Right ventricle myocardium superior (tissue), 1 donor: ENCODE results near the gene TENM4. TPM values are rescaled to one million over a fixed set of nuclear protein-coding genes. Genes with fewer than 3 reads are reported as not detected.

ENCODE experiments used
- ATAC-seq: fragments of 200-7000 bp; cut with Tn5 transposase; one replicate; pipeline ENCODE4 v1.9.1; 2020; ENCODE audit warnings: mild to moderate bottlenecking; ENCODE audit not compliant: poor library complexity
- DNase-seq: peaks from one replicate; pipeline ENCODE4 v3.0.0-alpha.2; 2020
- intact Hi-C: fragments of 100-400 bp; cut with DNase I; formaldehyde crosslinking; loops from one replicate; pipeline ENCODE4 v1.11.2; 2022
- total RNA-seq: library from RNA; stranded (reverse); fragmentation: NEBNext Ultra II Directional; extraction: Animal tissue kit (Norgen Biotek cat#: 25700); gene quantifications from one replicate; pipeline ENCODE4 v1.2.1, GENCODE V29; 2021
- donor health status: DM: no; HTN: yes; CAD: no; lungs with severe emphysema.

Gene TENM4
- total RNA-seq, 1 donor from 2014 or later, result 0.81 TPM

DNA sequence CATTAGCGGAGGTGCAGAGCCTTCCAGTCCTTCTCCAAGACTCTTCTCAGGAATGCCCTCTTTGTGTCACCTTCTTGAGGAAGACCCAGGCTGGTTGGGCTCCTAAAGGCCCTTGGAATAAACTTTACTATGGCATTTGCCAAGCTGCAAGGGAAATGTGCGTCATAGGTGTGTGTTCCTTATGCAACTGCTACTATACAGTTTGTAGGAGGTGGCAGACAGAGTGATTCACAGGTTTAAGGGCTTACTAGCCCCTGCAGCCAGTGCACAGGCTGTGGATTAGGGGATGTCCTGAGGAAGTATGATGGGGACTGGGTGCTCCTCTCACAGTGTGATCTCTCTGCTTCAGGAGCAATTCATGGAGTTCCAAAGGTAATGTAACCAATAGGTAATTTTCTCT, 74.6 kb downstream of the TENM4 start:
- ATAC-seq (no peak), DNase-seq (no peak)
- intact Hi-C loops, result no loop called here

DNA sequence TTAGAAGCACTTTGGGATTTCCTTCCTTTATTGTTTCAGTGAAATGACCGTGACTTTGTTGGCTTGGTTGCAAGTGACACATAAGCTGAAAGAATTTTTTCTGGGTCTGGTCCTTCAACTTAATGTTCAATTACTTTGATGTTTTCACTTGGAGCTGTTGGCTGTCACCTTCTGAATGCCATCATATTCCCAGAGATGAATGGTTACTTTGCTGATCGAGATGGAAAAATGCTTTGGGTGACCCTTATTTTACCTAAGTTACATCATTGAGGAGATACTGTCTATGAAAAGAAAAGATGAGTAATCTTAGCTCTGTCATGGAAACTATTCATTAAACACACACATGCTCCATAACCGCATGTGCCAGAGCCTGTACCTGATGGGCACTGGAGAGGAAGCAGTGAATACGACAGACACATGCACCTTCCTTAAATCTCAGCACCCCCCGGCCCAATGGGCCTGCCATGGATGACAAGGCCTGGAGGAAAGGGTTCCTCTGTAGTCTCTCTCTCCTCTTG, 76.9 kb downstream of the TENM4 start:
- intact Hi-C loops, result no loop called here
- ATAC-seq (no peak), DNase-seq (no peak)

DNA sequence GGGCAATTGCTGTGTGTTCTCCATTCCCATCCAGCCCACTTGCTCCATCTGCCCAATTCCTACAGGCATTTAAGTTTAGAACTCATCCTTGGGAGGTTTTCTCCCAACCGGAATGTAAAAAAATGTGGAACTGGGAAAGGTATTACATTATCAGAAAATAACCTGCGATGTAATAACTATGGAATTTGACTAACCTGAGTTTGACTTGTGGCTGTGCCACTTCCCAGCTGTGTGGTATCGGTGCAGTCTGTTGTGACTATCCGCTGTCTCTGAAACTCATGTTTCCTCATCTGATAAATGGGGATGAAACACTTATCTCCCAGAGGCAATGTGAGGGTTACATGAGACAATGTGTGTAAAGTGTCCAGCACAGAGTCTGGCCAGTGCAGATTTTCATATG, 77.6 kb downstream of the TENM4 start:
- DNase-seq (no peak), ATAC-seq (no peak)
- intact Hi-C loops, result no loop called here

DNA sequence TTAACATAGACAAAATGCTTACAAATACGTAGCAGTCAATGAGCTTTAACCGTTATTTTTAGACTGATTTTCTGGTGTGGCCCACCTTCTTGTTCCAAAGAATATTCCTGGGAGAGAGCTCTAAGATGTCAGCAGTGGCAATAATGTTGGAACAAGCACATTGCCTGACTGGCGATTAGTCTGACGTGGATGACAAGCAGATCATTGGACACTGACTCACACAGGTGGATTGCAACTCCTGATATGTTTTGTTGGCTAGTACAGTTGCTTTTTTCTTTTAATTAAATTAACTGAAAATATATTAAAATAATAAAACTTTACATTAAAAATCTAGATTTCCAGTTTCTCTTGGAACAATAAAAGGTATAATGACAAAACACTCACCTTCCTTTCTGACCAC, 78.0 kb downstream of the TENM4 start:
- intact Hi-C loops, result no loop called here
- ATAC-seq (no peak), DNase-seq (no peak)

DNA sequence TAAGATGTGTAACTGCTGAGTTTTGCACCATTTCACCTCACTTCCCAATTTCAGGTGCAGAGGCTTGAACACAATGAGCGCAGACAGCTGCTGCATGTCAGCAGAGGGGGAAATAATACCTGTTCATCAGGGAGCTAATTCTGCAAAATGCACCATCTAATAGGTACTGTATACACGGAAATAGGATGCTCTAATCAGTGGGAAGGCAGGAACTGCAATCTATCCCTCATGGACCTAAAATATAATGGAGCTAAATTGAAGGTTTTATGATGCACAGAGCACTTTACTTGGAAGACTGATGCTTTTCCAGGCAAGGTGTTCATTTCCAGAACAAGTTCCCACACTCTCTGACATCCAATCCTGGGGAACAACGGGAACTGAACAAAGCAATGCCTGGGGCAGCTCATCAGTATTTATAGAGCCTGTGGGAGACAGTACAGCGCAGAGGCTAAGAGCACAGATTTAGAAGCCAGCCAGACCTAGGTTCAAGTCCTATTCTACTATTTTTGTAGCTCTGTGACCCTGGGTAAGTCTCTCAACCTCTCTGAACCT, 78.5 kb downstream of the TENM4 start:
- ATAC-seq (no peak), DNase-seq (no peak)
- intact Hi-C loops, result no loop called here

DNA sequence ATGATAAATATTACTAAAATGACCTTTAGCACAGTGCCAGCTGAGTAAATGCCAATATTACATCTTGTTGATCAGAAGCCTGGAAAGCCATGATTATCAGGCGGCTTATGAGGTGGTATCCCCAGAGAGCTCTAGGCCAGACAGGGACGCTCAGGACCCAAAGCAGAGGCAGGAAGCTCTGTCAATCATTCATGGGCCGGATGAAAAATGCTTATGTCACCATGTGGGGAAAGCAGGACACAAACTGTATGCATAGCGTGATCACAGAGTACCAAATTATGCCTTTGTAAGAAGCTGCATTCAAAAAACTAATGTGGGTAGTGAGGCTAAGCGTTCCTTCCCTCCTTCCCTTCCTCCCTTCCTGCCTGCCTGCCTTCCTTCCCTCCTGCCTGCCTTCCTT, 82.6 kb downstream of the TENM4 start:
- ATAC-seq (no peak), DNase-seq (no peak)
- intact Hi-C loops, result no loop called here

DNA sequence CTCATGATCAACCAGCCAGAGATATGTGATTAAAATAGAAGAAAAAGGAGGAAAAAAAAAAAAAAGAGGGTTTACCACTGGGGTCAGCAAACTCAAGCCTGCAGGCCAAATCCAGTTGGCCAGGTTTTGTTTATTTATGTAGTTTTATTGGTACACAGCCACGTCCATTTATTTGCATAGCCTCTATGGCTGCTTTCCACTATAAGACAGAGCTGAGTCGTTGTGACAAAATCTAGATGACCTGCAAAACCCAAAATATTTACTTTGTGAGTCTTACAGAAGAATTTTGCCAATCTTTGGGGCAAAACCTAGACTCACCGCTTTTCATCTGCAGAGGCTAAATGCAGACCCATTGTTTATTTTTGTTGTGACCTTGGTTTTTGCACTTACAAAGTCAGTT, 87.1 kb downstream of the TENM4 start:
- ATAC-seq (no peak), DNase-seq (no peak)
- intact Hi-C loops, result no loop called here

DNA sequence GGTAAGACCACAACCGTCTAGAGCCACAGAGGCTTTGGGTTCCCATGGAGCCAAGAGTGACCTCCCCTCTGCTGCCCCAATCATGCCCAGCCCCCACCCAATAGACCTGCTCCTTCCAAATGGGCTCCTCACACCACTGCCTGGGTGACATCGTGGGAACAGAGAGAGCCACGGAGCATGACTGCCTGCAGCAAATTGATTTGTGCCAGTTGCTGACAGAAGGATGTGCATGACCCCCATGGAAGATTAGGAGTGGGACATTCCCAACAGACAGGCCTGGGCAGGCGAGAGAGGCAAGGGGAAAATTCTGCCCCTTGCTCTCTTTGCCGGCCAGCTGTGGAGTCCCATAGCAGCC, 88.5 kb downstream of the TENM4 start:
- ATAC-seq (no peak), DNase-seq (no peak)
- intact Hi-C loops, result no loop called here

DNA sequence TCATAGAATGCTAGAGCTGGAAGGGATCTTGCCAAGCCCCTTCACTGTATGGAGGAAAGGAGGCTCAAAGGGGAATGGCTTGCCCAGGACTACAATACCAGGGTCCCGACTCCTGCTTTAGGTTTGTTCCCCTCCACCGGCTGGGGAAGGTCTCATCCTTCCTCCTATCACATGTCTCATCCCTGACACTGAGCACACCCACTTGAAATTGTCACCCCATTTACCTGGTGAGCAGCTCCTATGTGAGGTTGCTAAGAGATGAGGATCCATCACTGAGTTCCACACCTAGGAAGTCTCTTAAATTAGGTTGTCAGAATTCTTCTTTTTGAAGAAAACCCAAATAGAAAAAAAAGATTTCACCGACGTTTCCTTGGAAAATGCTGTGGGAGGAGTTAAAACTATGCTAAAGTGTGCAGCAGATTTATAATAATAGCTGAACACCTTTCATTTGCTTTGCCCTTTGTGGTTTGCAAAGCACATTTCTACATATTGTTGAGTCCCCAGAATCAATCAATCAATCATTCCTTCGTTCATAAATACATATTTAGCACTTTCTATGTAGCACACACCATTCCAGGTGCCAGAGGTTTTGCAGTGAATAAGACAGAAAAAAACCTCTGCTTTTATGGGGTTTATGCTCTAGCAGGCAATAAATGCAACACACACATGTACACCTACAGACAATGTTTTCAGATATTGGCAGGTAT, 91.7 kb downstream of the TENM4 start:
- DNase-seq (no peak), ATAC-seq (no peak)
- intact Hi-C loops, result no loop called here

DNA sequence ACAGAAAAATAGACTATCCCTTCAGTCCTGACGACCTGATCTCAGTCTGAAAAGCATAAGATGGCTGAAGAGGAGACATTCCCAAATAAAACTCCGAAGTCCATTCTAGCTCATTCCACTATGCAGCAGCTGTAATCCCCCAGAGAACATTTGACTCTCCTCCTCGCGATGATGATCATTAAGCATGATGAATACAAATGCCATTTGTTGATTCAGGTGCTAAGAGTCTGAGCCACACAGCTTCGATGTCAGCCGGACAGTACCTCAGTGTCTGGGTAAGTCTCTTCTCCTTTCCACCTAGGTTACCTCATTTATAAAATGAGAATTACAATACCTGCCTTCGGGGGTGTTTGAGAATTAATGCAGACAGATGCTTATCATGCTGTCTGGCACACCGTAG, 94.8 kb downstream of the TENM4 start:
- intact Hi-C loops, result no loop called here
- ATAC-seq (no peak), DNase-seq (no peak)

DNA sequence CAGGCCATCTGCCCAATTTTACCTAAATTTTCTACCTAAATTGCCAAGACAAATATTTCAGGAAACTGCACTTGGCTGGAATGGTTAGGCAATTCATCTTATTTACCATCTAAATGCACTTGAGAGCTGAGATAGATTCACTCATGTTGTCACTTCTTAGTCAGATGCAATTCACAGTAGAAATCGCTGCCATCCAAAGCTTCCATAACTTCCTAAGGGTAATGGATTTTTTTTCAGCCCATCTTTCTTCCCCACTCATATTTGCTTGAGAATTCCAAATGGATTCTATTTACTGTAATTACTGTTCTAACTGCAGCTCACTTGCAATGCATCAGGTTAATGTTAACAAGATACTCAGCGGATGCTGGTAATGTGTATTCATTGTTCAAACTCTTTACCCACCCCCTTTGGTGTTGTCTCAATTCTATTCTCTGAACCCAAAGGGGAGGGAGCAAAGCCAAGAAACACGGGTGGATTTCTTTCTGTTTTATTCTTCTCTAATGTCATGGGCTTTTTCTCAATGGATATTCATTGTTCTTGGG, 96.0 kb downstream of the TENM4 start:
- DNase-seq (no peak), ATAC-seq (no peak)
- intact Hi-C loops, result no loop called here

DNA sequence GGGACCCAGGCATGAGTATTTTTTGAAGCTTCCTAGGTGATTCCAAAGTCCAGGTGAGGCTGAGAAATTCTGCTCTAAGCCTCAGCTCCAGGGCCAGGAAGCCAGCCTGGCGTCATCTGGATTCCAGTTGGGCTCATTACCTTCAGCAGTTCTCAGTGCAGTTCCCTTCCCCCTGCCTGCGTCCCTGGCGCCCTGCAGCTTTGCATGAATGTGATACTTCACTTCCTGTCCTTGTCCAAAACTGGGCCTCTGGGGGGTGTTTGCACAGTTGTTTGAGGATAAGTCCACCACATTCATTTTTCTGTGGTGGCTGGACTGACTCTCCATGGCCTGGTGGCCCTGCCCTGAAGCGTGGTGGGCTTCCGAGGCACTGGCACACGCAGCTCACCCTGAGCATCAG, 98.1 kb downstream of the TENM4 start:
- DNase-seq (no peak), ATAC-seq (no peak)
- intact Hi-C loops, result no loop called here

DNA sequence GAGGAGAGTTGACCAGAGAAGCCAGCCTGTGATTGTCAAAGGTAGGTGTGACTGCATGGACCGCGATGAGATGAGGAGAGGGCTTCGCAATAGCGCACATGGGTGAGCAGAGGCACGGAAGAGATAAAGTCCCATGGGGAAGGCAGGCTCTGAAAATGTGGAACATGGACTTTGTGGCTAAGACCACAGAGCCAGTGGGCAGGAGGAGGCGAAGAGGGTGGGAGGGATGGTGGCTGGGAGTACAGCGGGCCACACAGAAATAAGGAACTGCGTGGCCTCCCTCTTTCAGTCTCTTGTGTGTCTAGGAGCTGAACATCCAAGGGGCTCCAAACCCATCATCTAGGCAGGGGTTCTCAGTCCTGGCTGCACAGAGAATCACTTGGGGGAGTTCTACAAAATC, 98.6 kb downstream of the TENM4 start:
- DNase-seq (no peak), ATAC-seq (no peak)
- intact Hi-C loops, result no loop called here

DNA sequence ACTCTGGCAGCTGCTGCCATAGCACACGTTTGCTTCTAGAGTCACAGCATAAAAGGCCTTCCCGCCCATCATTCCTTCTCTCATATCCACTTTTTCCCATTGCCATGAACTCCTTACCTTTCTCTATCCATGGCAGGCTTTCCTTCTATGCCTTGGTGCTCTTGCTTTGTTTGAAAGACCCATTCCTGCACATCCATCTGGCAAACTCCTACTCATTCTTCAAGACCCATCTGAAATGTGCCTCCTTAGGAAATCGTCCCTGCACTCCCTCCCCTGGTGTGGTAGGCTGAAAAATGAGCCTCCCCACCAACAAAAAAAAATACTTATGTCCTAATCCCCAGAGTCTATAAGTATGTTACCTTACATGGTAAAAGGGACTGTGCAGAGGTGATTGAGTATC, 100.3 kb downstream of the TENM4 start:
- intact Hi-C loops, result no loop called here
- no peak for DNase-seq
- no peak for ATAC-seq

DNA sequence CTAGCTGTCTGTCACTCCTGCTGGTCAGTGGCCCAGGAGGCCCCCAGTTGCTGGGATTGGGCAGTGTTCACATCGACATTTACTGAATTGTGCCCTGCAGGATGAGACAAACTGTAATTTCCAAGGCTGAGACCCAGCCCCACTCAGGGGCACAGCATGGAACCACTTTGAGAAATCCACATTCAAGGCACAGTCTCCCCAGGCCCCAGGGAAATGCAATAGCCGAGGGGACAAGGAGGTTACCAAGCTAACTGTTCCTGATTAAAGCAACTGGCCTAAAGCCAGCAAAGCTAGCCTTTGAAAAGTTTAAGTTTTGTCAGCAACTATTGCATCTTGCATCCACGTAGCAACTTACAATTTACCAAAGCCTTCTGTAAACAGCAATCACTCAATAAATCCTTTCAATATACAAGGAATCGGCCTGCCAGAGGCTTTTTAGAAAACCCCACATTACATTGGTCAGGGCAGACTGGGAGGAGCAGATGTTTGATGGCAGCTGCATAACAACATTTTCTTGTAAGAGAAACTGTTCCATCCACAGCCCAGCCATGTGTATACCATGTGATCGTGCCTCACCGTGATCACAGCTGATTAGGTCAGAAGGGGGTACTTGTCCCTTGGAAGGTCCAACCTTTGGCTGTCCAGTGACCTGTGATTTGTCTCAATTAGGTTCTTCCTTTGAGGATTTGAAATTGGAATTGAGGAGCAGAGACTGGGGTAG, 103.9 kb downstream of the TENM4 start:
- ATAC-seq (no peak), DNase-seq (no peak)
- intact Hi-C loops, result no loop called here

DNA sequence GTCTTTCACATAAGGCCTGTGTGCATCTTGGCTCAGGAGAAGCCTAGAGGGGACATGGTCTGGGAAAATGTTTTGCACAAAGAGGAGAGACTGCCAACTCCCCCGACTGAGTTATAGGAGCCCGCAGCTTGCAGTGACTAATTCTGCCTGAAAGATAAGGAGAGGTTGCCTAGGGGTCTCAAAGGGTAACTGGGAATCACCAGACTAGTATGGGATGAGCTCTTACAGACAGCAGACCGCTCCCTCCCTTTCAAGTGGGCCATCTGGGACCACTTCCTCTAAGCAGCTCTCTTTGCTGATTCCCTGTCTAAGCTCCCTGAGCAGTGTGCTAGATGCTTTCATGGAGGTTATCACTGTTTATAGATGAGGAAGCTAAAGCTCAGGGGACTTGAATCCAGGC, 105.1 kb downstream of the TENM4 start:
- ATAC-seq, result no peak
- no peak for DNase-seq
- intact Hi-C loops, result no loop called here

DNA sequence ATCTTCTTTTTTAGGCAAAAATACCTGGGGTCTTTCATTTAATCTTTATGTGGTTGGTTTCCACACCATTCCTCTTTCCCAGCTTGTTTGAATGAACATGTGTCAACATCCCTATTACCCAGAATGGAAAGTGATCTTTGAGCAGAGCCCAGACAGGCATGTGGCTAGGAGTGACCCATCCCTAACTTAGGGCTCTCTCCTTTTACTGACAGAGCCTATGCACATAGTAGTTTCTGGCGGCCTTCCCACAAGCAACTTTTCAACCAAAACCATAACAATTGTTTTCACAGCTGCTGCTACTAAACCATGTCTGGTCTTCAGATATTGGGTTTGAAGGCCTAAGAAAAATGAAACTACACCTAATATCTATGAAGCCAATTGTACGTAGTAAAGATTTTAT, 107.5 kb downstream of the TENM4 start:
- intact Hi-C loops, result no loop called here
- no peak for ATAC-seq
- no peak for DNase-seq

DNA sequence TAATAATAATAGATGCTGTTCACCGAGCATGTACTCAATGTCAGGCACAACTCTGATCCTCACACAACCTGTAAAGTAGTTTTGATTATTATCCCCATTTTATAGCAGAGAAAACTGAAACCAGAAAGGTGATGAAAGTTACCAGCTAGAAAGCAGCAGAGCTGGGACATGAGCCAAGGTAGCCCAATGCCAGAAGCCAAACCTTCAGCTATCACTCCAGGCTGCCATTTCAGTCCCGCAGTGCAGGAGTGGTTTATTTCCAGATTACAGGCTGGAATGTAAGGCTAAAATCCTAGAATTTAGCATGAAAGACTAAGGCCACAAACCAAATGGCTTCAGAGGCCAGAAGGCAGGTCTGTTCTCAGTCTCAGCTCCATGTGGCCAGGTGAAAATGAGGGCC, 108.8 kb downstream of the TENM4 start:
- peak; percentile 45 for DNase-seq
- peak; percentile 68 for ATAC-seq
- intact Hi-C loops, result no loop called here

DNA sequence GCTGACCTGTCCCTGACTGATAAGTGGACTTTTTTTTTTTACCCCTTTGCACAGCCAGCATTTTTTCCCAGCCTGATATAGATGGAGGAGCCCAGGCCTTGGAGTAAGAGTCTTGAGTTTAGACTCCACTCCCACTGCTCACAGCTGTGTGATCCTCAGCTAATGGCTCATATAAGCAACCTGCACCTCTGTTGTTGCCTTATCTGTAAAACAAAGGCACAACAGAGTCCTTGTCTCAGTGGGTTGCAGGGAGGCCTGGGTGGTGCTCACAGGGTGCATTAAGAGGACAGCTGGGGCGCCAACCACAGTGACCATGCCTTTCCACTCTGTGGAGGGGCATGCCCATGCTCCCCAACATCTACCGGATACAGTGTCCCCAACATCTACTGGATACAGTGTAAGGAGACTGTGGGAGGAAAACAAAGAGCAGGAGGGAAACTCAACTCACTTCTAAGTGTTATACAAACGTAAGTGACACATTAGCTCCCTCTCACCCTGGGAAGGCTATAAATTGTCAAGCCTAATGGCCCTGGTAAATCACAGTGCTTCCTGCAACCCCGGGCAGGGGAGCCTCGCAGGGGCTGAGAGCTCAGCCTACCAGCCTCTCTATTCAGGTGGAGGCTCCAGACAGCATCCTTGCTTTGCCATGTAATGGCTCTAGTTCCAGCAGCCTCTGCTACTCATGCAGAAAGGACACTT, 109.5 kb downstream of the TENM4 start:
- DNase-seq (no peak), ATAC-seq (no peak)
- intact Hi-C loops, result no loop called here

DNA sequence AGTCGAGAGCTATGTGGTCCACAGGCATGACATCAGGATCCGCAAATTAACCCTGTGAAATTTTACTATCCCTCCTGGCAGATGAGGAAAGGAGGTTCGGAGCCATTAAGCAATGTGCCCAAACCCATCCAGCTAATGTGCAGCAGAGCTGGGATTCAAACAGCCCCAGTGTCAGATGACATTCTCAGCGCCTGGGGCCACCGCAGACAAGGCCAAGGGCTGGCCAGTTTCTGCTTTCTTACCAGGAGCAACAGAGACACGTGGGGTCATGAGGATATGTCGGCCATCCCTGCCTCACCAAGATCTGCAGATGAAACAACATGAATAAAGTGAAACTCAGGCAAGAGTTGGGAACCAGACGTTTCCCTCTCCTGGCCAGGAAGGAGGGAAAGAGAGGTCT, 110.2 kb downstream of the TENM4 start:
- DNase-seq, result no peak
- ATAC-seq, result no peak
- intact Hi-C loops, result no loop called here
